Kidney (tissue), 14 donors: ENCODE data around the gene IREB2. TPM values are rescaled to one million over a fixed set of nuclear protein-coding genes. Genes with fewer than 3 reads are reported as not detected.

ENCODE experiments used
- DNase-seq, 5 donors: peaks; one replicate each; pipeline ENCODE4 v3.0.0-alpha.2; 2013 to 2020
- FAIRE-seq: peaks from 2 replicates; lab custom pipeline; 2012; peaks lifted over from hg19 to GRCh38; lab: Jason Lieb, UNC
- H3K27ac ChIP-seq, 2 donors: one replicate each; pipeline ENCODE4 v1.7.0; 2013; ENCODE audit warnings: low read depth in 2 of 2, low read length in 2 of 2, inconsistent platforms in 1 of 2
- H3K27me3 ChIP-seq: one replicate; pipeline ENCODE4 v1.7.1; 2013; ENCODE audit warnings: low read length, inconsistent platforms; ENCODE audit not compliant: control insufficient read depth, insufficient read depth
- H3K36me3 ChIP-seq, 3 donors: one replicate each; pipeline versions ENCODE4 v1.7.0 to v1.7.1; 2013; ENCODE audit warnings: low read length in 3 of 3, control low read depth in 1 of 3, inconsistent platforms in 1 of 3; ENCODE audit not compliant: insufficient read depth in 3 of 3, control insufficient read depth in 2 of 3
- H3K4me1 ChIP-seq, 3 donors: one replicate each; pipeline versions ENCODE4 v1.7.0 to v1.7.1; 2013; ENCODE audit warnings: low read length in 3 of 3, inconsistent platforms in 1 of 3, low read depth in 1 of 3; ENCODE audit not compliant: control insufficient read depth in 2 of 3, insufficient read depth in 2 of 3
- H3K4me3 ChIP-seq, 3 donors: one replicate each; pipeline versions ENCODE4 v1.7.0 to v1.8.1; 2013; ENCODE audit warnings: low read length in 3 of 3, control low read depth in 1 of 3, inconsistent platforms in 1 of 3
- H3K9ac ChIP-seq, 3 donors: one replicate each; pipeline versions ENCODE4 v1.7.0 to v1.7.1; 2013; ENCODE audit warnings: low read length in 3 of 3, control low read depth in 1 of 3, inconsistent platforms in 1 of 3
- H3K9me3 ChIP-seq, 3 donors: one replicate each; pipeline versions ENCODE4 v1.7.0 to v1.7.1; 2013; ENCODE audit warnings: low read length in 3 of 3, control low read depth in 1 of 3, inconsistent platforms in 1 of 3; ENCODE audit not compliant: control insufficient read depth in 2 of 3, insufficient read depth in 1 of 3
- CTCF ChIP-seq: IDR thresholded peaks from 3 replicates; pipeline ENCODE4 v1.5.1; 2012; ENCODE audit warnings: mild to moderate bottlenecking, moderate library complexity, borderline replicate concordance; ENCODE audit not compliant: insufficient read depth; ENCODE audit errors: extremely low read depth
- intact Hi-C: fragments of 100-400 bp; cut with DNase I; formaldehyde crosslinking; loops from one replicate; pipeline ENCODE4 v1.11.1; 2022
- polyA plus RNA-seq: library from polyadenylated mRNA; stranded (reverse); fragments of 350-450 nt; fragmentation: Illumina TruSeq; extraction: RNeasy Lipid Tissue Mini Kit (QIAGEN cat#74804); gene quantifications from one replicate; pipeline ENCODE4 v1.2.3, GENCODE V29; 2014; ENCODE audit warnings: low read depth, low replicate concordance; ENCODE audit not compliant: insufficient read depth
- total RNA-seq: library from RNA; stranded (reverse); fragmentation: NEBNext Ultra II Directional; extraction: Animal tissue kit (Norgen Biotek cat#: 25700); gene quantifications from one replicate; pipeline ENCODE4 v1.2.1, GENCODE V29; 2021
- donor health status: control.
- donor health status: control.
- donor health status: control.
- donor health status: control.
- donor health status: control.
- donor health status: DM: yes; HTN: yes; CAD: no.
- donor health status: Normal renal cell carcinoma (clear cell type).

IREB2 gene
- total and polyA plus RNA-seq, 2 donors from 2014 or later = 8.3 to 48.7 TPM

- DNase-seq = no peak
- intact Hi-C loops = no loop called here
- H3K4me1 ChIP-seq = no peaks in the 10 kb centered on the region
- H3K27ac ChIP-seq = no peak overlapping the region
- H3K4me3 ChIP-seq = no peak overlapping the region
- no peak overlapping the region for H3K9ac ChIP-seq
- no peaks in the 10 kb centered on the region for H3K9me3 ChIP-seq
- no peaks in the 10 kb centered on the region for H3K27me3 ChIP-seq
- FAIRE-seq = no peak
- no peak for TF ChIP-seq CTCF
- no peaks in the 10 kb centered on the region for H3K36me3 ChIP-seq
Observed at GRCh38 chr15:78397382-78397781, 40.6 kb upstream of the IREB2 start.

- no peak for FAIRE-seq
- intact Hi-C loops = no loop called here
Observed at GRCh38 chr15:78398076-78398825, 39.8 kb upstream of the IREB2 start.

GRCh38 chr15:78399091-78399490 lies 38.9 kb upstream of the IREB2 start:
- no peak for DNase-seq
- TF ChIP-seq CTCF = no peak
- Histone ChIP-seq H3K4me3 (no peak overlapping the region), H3K36me3 (no peaks in the 10 kb centered on the region), H3K27ac (no peak overlapping the region), H3K9me3 (no peaks in the 10 kb centered on the region), H3K4me1 (no peaks in the 10 kb centered on the region), H3K9ac (no peak overlapping the region), H3K27me3 (no peaks in the 10 kb centered on the region)
- intact Hi-C loops = no loop called here
- FAIRE-seq = no peak

More at GRCh38 chr15:78398076-78398825, 39.8 kb upstream of the IREB2 start:
- Histone ChIP-seq H3K27me3 (no peaks in the 10 kb centered on the region), H3K9me3 (no peaks in the 10 kb centered on the region), H3K4me1 (no peaks in the 10 kb centered on the region), H3K9ac (no peak overlapping the region), H3K36me3 (no peaks in the 10 kb centered on the region), H3K4me3 (no peak overlapping the region), H3K27ac (no peak overlapping the region)
- TF ChIP-seq CTCF = no peak
- no peak for DNase-seq
